HL-60 (cell line): ENCODE results near the gene HNRNPA3.

ENCODE experiments used
- GABPA ChIP-seq: IDR thresholded peaks from 2 replicates; pipeline ENCODE4 v1.6.1; 2012; ENCODE audit warnings: low read depth
- POLR2AphosphoS5 ChIP-seq: IDR thresholded peaks from 2 replicates; pipeline ENCODE4 v1.6.1; 2012; ENCODE audit warnings: low read depth
- TF ChIP-seq, protein P1 (sequence below): IDR thresholded peaks from one replicate; pipeline ENCODE4 v1.5.1; 2011; ENCODE audit warnings: low read length, control low read depth, inconsistent platforms; ENCODE audit not compliant: insufficient read depth
- TF ChIP-seq, protein P2 (sequence below): IDR thresholded peaks from 2 replicates; pipeline ENCODE4 v1.6.1; 2012; ENCODE audit warnings: low read depth; ENCODE audit not compliant: insufficient replicate concordance

DNA sequence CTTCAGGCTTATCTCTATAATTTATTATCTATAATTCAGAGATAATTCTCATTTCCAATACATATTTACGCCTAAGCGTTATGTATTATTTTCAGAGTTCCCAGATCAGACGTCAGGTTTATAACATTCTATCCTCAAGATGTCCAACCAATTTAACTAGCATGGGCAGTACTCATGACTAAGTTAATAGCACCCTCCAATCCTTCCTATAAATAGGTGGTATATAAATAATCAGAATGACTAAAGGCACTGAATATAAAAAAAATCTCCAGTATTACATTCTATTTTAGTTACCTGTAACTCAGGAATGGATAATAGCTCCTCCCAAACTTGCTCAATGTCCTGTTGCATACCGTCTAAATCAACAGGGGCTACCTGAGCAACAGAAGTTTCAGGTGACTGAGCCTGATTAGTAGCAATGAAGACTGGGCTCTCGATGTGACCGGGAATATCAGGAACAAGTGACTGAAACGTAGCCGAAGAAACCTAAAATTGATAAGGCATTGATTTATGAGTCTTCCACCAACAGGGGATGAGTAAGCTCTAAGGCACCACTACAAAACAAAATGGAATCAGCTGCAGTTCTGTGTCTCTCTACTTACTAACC is 19.6 kb downstream of the HNRNPA3 start:
- TF ChIP-seq, protein P1, sequence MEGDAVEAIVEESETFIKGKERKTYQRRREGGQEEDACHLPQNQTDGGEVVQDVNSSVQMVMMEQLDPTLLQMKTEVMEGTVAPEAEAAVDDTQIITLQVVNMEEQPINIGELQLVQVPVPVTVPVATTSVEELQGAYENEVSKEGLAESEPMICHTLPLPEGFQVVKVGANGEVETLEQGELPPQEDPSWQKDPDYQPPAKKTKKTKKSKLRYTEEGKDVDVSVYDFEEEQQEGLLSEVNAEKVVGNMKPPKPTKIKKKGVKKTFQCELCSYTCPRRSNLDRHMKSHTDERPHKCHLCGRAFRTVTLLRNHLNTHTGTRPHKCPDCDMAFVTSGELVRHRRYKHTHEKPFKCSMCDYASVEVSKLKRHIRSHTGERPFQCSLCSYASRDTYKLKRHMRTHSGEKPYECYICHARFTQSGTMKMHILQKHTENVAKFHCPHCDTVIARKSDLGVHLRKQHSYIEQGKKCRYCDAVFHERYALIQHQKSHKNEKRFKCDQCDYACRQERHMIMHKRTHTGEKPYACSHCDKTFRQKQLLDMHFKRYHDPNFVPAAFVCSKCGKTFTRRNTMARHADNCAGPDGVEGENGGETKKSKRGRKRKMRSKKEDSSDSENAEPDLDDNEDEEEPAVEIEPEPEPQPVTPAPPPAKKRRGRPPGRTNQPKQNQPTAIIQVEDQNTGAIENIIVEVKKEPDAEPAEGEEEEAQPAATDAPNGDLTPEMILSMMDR: no peak
- no peak for TF ChIP-seq GABPA
- TF ChIP-seq, protein P2, sequence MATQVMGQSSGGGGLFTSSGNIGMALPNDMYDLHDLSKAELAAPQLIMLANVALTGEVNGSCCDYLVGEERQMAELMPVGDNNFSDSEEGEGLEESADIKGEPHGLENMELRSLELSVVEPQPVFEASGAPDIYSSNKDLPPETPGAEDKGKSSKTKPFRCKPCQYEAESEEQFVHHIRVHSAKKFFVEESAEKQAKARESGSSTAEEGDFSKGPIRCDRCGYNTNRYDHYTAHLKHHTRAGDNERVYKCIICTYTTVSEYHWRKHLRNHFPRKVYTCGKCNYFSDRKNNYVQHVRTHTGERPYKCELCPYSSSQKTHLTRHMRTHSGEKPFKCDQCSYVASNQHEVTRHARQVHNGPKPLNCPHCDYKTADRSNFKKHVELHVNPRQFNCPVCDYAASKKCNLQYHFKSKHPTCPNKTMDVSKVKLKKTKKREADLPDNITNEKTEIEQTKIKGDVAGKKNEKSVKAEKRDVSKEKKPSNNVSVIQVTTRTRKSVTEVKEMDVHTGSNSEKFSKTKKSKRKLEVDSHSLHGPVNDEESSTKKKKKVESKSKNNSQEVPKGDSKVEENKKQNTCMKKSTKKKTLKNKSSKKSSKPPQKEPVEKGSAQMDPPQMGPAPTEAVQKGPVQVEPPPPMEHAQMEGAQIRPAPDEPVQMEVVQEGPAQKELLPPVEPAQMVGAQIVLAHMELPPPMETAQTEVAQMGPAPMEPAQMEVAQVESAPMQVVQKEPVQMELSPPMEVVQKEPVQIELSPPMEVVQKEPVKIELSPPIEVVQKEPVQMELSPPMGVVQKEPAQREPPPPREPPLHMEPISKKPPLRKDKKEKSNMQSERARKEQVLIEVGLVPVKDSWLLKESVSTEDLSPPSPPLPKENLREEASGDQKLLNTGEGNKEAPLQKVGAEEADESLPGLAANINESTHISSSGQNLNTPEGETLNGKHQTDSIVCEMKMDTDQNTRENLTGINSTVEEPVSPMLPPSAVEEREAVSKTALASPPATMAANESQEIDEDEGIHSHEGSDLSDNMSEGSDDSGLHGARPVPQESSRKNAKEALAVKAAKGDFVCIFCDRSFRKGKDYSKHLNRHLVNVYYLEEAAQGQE: no peak
- TF ChIP-seq POLR2AphosphoS5: no peak
